DOHH2 (cell line): Measurements from ENCODE around the gene GUCA2B.

Source experiments
- CTCF ChIP-seq: fragments of 200-600 bp; sonication (generic); IDR thresholded peaks from one replicate; pipeline ENCODE4 v1.5.1; 2014; ENCODE audit warnings: antibody characterized with exemption, mild to moderate bottlenecking, low read depth, low read length; ENCODE audit not compliant: poor library complexity, severe bottlenecking
- EZH2phosphoT487 ChIP-seq: fragments of 200-600 bp; sonication (generic); IDR thresholded peaks from 2 replicates; pipeline ENCODE4 v1.6.1; 2017; ENCODE audit warnings: borderline replicate concordance, mild to moderate bottlenecking, antibody characterized with exemption, low read length, moderate library complexity, mixed read lengths

- TF ChIP-seq CTCF (no peak), EZH2phosphoT487 (no peak)
These were observed 38.9 kb downstream of the GUCA2B start for GRCh38 chr1:42192106-42192505.
